Calu3 (cell line): ENCODE results near the gene SPSB4. TPM values are rescaled to one million over a fixed set of nuclear protein-coding genes. Genes with fewer than 3 reads are reported as not detected.

Experiments
- BruUV-seq: library from RNA; stranded (reverse); fragments of 400-500 nt; replicated peaks from 2 replicates; lab custom pipeline; 2021; lab: Mats Ljungman, UMichigan
- CTCF ChIA-PET: fragments of 300-600 bp; sonication (Branson Sonifier 250); formaldehyde crosslinking; loops from one replicate; lab custom pipeline; 2022; ENCODE audit warnings: antibody characterized with exemption; lab: Charles Lee
- DNase-seq: peaks from one replicate; pipeline ENCODE4 v3.0.0; 2022
- H3K27ac Mint-ChIP-seq: one replicate; pipeline ENCODE4 v1.8.0; 2022; ENCODE audit warnings: mixed read lengths; ENCODE audit not compliant: unreplicated experiment
- H3K27me3 Mint-ChIP-seq: one replicate; pipeline ENCODE4 v1.8.0; 2022; ENCODE audit warnings: mixed read lengths; ENCODE audit not compliant: unreplicated experiment
- H3K36me3 Mint-ChIP-seq: one replicate; pipeline ENCODE4 v1.8.0; 2022; ENCODE audit warnings: mild to moderate bottlenecking, moderate library complexity, mixed read lengths; ENCODE audit not compliant: insufficient read depth, unreplicated experiment
- H3K4me1 Mint-ChIP-seq: one replicate; pipeline ENCODE4 v1.8.0; 2022; ENCODE audit warnings: mild to moderate bottlenecking, low read depth, mixed read lengths; ENCODE audit not compliant: unreplicated experiment
- H3K4me3 Mint-ChIP-seq: one replicate; pipeline ENCODE4 v1.8.0; 2022; ENCODE audit warnings: mild to moderate bottlenecking, low read depth, moderate library complexity, mixed read lengths; ENCODE audit not compliant: unreplicated experiment
- H3K9me3 Mint-ChIP-seq: one replicate; pipeline ENCODE4 v1.8.0; 2022; ENCODE audit warnings: low read depth, mixed read lengths; ENCODE audit not compliant: unreplicated experiment
- intact Hi-C: fragments of 100-400 bp; cut with micrococcal nuclease; formaldehyde crosslinking; loops from one replicate; pipeline ENCODE4 v1.10.0; 2022; ENCODE audit not compliant: unreplicated experiment
- total RNA-seq: library from RNA; stranded (reverse); gene quantifications from 2 replicates; pipeline ENCODE4 v1.2.3, GENCODE V29; 2022
- TF ChIP-seq, protein P1 (sequence below): fragments of 200-600 bp; IDR thresholded peaks from one replicate; pipeline ENCODE4 v1.8.0; 2022; ENCODE audit warnings: antibody characterized with exemption; ENCODE audit not compliant: unreplicated experiment

Gene SPSB4
- total RNA-seq, 1 experiment from 2014 or later, result not detected

- no peak overlapping the region for H3K4me3 Mint-ChIP-seq
- no TSS peak for BruUV-seq
- peaks cover 98% of the 10 kb centered on the region for H3K27me3 Mint-ChIP-seq
- CTCF ChIA-PET, result interaction anchor here (0.5 kb wide), 1 partner anchor 263 kb away, joined by 3 read pairs; no protein-coding TSS in a partner anchor
- H3K36me3 Mint-ChIP-seq, result no peaks in the 10 kb centered on the region
- intact Hi-C loops, result no loop called here
- TF ChIP-seq, protein P1, sequence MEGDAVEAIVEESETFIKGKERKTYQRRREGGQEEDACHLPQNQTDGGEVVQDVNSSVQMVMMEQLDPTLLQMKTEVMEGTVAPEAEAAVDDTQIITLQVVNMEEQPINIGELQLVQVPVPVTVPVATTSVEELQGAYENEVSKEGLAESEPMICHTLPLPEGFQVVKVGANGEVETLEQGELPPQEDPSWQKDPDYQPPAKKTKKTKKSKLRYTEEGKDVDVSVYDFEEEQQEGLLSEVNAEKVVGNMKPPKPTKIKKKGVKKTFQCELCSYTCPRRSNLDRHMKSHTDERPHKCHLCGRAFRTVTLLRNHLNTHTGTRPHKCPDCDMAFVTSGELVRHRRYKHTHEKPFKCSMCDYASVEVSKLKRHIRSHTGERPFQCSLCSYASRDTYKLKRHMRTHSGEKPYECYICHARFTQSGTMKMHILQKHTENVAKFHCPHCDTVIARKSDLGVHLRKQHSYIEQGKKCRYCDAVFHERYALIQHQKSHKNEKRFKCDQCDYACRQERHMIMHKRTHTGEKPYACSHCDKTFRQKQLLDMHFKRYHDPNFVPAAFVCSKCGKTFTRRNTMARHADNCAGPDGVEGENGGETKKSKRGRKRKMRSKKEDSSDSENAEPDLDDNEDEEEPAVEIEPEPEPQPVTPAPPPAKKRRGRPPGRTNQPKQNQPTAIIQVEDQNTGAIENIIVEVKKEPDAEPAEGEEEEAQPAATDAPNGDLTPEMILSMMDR, result no peak
- no peaks in the 10 kb centered on the region for H3K4me1 Mint-ChIP-seq
- no peak overlapping the region for H3K27ac Mint-ChIP-seq
- no peak for DNase-seq
- no peaks in the 10 kb centered on the region for H3K9me3 Mint-ChIP-seq
Observed at GRCh38 chr3:141126661-141127343, 75.7 kb downstream of the SPSB4 start.

- no peak for DNase-seq
- Mint-ChIP-seq H3K27ac (no peak overlapping the region), H3K27me3 (peaks cover 93% of the 10 kb centered on the region), H3K4me3 (no peak overlapping the region), H3K9me3 (no peaks in the 10 kb centered on the region), H3K4me1 (no peaks in the 10 kb centered on the region), H3K36me3 (no peaks in the 10 kb centered on the region)
- intact Hi-C loops, result no loop called here
- no TSS peak for BruUV-seq
- CTCF ChIA-PET, result interaction anchor here (0.5 kb wide), 1 partner anchor 264 kb away, joined by 3 read pairs; no protein-coding TSS in a partner anchor
- TF ChIP-seq, protein P1, result no peak
Observed at GRCh38 chr3:141127344-141128125, 76.4 kb downstream of the SPSB4 start.

DNA sequence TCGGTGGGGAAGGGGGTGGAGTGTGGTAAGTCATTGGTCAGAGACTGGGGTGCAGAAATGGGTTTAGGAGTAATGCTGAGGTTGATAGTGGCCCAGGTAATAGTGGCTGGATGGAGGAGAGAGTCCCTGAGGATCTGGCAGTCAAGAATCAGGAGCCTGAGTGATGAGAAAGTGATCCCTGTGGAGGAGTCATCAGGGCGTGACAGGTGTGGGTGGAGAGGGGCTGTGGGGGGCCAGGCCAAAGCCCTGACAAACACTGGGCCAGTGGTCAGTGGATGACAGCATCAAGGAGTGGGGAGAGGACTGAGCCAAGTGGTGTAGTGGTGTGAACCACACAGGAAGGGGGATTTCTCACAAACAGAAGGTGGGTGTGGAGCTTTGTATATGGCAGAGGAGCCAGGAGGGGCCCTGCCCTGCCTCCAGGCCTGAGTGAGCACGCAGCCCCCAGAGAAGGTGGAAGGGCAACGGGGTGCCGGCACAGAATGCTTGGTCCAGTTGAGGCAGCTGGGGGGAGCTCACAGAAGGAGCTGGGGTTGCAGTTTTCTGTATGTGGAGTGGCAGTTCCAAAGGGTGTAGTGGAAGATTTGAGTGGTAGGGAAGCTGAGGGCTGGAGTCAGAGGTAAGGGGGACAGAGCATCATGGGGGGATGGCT lies 77.1 kb downstream of the SPSB4 start:
- BruUV-seq, result no TSS peak
- intact Hi-C loops, result no loop called here
- Mint-ChIP-seq H3K4me1 (no peaks in the 10 kb centered on the region), H3K36me3 (no peaks in the 10 kb centered on the region), H3K4me3 (no peak overlapping the region), H3K27me3 (peaks cover 85% of the 10 kb centered on the region), H3K9me3 (no peaks in the 10 kb centered on the region), H3K27ac (no peak overlapping the region)
- DNase-seq, result no peak
- TF ChIP-seq, protein P1, result no peak
- CTCF ChIA-PET, result interaction anchor here (0.7 kb wide), 1 partner anchor 71 kb away, joined by 3 read pairs; no protein-coding TSS in a partner anchor

DNA sequence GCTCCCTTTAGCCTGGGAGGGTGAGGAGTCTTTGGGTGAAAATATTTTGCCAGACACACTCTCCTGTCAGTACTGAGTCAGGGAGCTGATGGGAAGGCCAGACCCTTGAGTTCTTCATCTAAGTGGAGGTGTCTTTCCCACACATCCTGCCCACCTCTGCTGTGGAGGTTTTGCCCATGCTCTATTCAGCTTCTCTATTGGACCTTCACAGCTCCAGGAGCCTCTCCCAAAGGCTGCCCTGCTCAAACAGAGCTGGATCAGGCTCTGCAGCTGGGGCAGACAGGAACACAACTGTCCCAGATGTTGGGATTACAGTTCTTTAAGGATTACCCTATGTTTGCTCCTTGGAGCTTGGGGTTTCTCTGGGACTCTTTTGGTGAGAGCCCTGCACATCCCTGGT lies 77.9 kb downstream of the SPSB4 start:
- intact Hi-C loops, result no loop called here
- DNase-seq, result no peak
- CTCF ChIA-PET, result interaction anchor here (0.9 kb wide), 1 partner anchor 62 kb away, joined by 3 read pairs; no protein-coding TSS in a partner anchor
- Mint-ChIP-seq H3K27ac (no peak overlapping the region), H3K27me3 (peaks cover 77% of the 10 kb centered on the region), H3K36me3 (no peaks in the 10 kb centered on the region), H3K4me1 (no peaks in the 10 kb centered on the region), H3K9me3 (no peaks in the 10 kb centered on the region), H3K4me3 (no peak overlapping the region)
- TF ChIP-seq, protein P1, result no peak
- BruUV-seq, result no TSS peak
